ENCODE results near the gene LASP1.

Gene LASP1

GRCh38 chr17:38914741-38915638 is 45.1 kb downstream of the LASP1 start:
- DNase-seq (ENCODE audit: low read depth) = no peak
- Histone ChIP-seq H3K9ac (ENCODE audit: low read length) (peak overlapping the region; percentile 0), H3K9me3 (ENCODE audit: control insufficient read depth, low read length) (no peaks in the 10 kb centered on the region), H3K36me3 (ENCODE audit: control insufficient read depth, insufficient read depth, low read length, severe bottlenecking) (peaks cover 83% of the 10 kb centered on the region), H3K4me3 (ENCODE audit: low read length) (no peak overlapping the region), H3K4me1 (ENCODE audit: control insufficient read depth, insufficient read depth, low read length) (peaks cover 25% of the 10 kb centered on the region), H3K27me3 (replicated peaks; ENCODE audit: control insufficient read depth, insufficient read depth, low read length) (no peaks in the 10 kb centered on the region)

DNA sequence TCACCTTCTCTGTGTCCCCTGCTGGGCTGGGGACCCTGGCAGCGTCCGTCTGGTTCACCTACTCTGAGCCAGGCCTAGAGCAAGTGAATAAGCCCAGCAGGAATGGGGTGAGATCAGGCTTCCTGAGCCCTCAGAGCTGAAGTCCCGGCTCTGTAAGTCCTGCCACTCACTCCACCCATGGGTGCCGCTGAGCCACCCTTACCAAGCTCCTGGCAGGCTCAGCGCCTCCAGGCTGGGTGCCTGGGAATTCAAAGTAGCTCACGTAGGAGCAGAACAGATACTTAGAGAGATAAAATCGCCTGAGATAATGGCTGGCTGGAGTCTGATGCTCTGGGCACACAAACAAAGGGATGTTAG is 45.8 kb downstream of the LASP1 start:
- H3K9me3 ChIP-seq (ENCODE audit: control insufficient read depth, low read length) = no peaks in the 10 kb centered on the region
- DNase-seq (ENCODE audit: low read depth) = no peak
- no peak overlapping the region for H3K4me3 ChIP-seq (ENCODE audit: low read length)
- H3K4me1 ChIP-seq (ENCODE audit: control insufficient read depth, insufficient read depth, low read length) = peaks cover 31% of the 10 kb centered on the region
- H3K27me3 ChIP-seq (replicated peaks; ENCODE audit: control insufficient read depth, insufficient read depth, low read length) = no peaks in the 10 kb centered on the region
- peaks cover 83% of the 10 kb centered on the region for H3K36me3 ChIP-seq (ENCODE audit: control insufficient read depth, insufficient read depth, low read length, severe bottlenecking)
- no peak overlapping the region for H3K9ac ChIP-seq (ENCODE audit: low read length)

GRCh38 chr17:38916771-38917170 is 46.9 kb downstream of the LASP1 start:
- H3K4me3 ChIP-seq (ENCODE audit: low read length) = no peak overlapping the region
- H3K36me3 ChIP-seq (ENCODE audit: control insufficient read depth, insufficient read depth, low read length, severe bottlenecking) = peaks cover 75% of the 10 kb centered on the region

DNA sequence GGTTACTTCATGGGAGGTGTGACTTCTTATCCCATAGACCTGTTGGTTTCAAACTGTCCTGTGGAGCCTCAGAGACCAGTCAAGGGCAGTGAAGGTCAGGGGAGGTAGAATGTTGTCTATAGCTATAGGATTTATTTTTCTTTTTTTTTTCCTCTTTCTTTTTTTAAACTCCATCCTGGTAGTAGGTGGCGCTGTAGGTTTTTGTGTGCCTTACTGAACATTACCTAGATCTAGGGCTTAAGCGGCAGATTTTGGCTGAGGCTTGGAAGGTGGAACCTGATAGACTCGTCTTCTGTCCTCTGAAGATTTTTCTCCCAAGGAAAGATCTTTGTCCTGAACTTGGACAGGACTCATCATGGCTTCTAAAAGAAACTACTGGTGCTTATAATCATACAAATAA is 47.4 kb downstream of the LASP1 start:
- H3K4me1 ChIP-seq (ENCODE audit: control insufficient read depth, insufficient read depth, low read length) = peaks cover 43% of the 10 kb centered on the region
- no peak overlapping the region for H3K4me3 ChIP-seq (ENCODE audit: low read length)
- no peaks in the 10 kb centered on the region for H3K27me3 ChIP-seq (replicated peaks; ENCODE audit: control insufficient read depth, insufficient read depth, low read length)
- DNase-seq (ENCODE audit: low read depth) = no peak
- H3K9me3 ChIP-seq (ENCODE audit: control insufficient read depth, low read length) = no peaks in the 10 kb centered on the region
- H3K9ac ChIP-seq (ENCODE audit: low read length) = no peak overlapping the region
- H3K36me3 ChIP-seq (ENCODE audit: control insufficient read depth, insufficient read depth, low read length, severe bottlenecking) = peaks cover 75% of the 10 kb centered on the region

More at GRCh38 chr17:38916771-38917170, 46.9 kb downstream of the LASP1 start:
- Histone ChIP-seq H3K9me3 (ENCODE audit: control insufficient read depth, low read length) (no peaks in the 10 kb centered on the region), H3K4me1 (ENCODE audit: control insufficient read depth, insufficient read depth, low read length) (peaks cover 42% of the 10 kb centered on the region), H3K9ac (ENCODE audit: low read length) (no peak overlapping the region), H3K27me3 (replicated peaks; ENCODE audit: control insufficient read depth, insufficient read depth, low read length) (no peaks in the 10 kb centered on the region)
- no peak for DNase-seq (ENCODE audit: low read depth)

DNA sequence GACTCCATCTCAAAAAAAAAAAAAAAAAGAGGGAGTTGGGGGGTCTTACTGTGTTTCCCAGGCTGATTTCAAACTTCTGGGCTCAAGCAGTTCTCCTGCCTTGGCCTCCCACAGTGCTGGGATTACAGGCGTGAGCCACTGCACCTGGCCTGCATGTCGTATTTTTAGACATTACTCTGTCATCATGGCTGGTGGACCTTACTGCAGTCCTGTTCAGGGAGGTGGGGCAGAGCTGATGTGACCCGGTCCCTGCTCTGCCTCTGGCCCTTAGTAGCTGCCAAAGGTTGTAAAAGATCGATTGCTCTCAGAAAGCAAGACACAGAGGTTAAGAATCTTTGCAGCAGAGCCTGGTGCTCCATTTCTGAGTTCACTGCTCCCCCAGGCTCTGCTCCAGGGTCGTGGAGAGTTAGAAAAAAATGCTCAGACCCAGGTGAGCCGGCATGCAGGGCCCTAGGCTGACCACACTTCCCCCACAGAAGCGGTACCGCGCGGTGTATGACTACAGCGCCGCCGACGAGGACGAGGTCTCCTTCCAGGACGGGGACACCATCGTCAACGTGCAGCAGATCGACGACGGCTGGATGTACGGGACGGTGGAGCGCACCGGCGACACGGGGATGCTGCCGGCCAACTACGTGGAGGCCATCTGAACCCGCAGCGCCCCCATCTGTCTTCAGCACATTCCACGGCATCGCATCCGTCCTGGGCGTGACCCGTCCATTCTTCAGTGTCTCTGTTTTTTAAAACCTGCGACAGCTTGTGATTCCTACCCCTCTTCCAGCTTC is 48.5 kb downstream of the LASP1 start:
- Histone ChIP-seq H3K9ac (ENCODE audit: low read length) (no peak overlapping the region), H3K4me3 (ENCODE audit: low read length) (no peak overlapping the region), H3K36me3 (ENCODE audit: control insufficient read depth, insufficient read depth, low read length, severe bottlenecking) (peaks cover 72% of the 10 kb centered on the region), H3K9me3 (ENCODE audit: control insufficient read depth, low read length) (no peaks in the 10 kb centered on the region), H3K27me3 (replicated peaks; ENCODE audit: control insufficient read depth, insufficient read depth, low read length) (no peaks in the 10 kb centered on the region), H3K4me1 (ENCODE audit: control insufficient read depth, insufficient read depth, low read length) (peaks cover 43% of the 10 kb centered on the region)
- DNase-seq (ENCODE audit: low read depth) = no peak

DNA sequence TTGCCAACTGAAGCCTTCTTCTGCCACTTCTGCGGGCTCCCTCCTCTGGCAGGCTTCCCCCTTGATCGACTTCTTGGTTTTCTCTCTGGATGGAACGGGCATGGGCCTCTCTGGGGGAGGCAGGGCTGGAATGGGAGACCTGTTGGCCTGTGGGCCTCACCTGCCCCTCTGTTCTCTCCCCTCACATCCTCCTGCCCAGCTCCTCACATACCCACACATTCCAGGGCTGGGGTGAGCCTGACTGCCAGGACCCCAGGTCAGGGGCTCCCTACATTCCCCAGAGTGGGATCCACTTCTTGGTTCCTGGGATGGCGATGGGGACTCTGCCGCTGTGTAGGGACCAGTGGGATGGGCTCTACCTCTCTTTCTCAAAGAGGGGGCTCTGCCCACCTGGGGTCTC is 49.1 kb downstream of the LASP1 start:
- H3K4me3 ChIP-seq (ENCODE audit: low read length) = no peak overlapping the region
- H3K9me3 ChIP-seq (ENCODE audit: control insufficient read depth, low read length) = no peaks in the 10 kb centered on the region
- peaks cover 69% of the 10 kb centered on the region for H3K36me3 ChIP-seq (ENCODE audit: control insufficient read depth, insufficient read depth, low read length, severe bottlenecking)
- peaks cover 43% of the 10 kb centered on the region for H3K4me1 ChIP-seq (ENCODE audit: control insufficient read depth, insufficient read depth, low read length)
- H3K27me3 ChIP-seq (replicated peaks; ENCODE audit: control insufficient read depth, insufficient read depth, low read length) = no peaks in the 10 kb centered on the region
- no peak overlapping the region for H3K9ac ChIP-seq (ENCODE audit: low read length)
- DNase-seq (ENCODE audit: low read depth) = no peak

GRCh38 chr17:38919316-38920078 is 49.6 kb downstream of the LASP1 start:
- Histone ChIP-seq H3K4me1 (ENCODE audit: control insufficient read depth, insufficient read depth, low read length) (peaks cover 41% of the 10 kb centered on the region), H3K9me3 (ENCODE audit: control insufficient read depth, low read length) (no peaks in the 10 kb centered on the region), H3K36me3 (ENCODE audit: control insufficient read depth, insufficient read depth, low read length, severe bottlenecking) (peaks cover 63% of the 10 kb centered on the region), H3K4me3 (ENCODE audit: low read length) (no peak overlapping the region), H3K9ac (ENCODE audit: low read length) (peak overlapping the region; percentile 37), H3K27me3 (replicated peaks; ENCODE audit: control insufficient read depth, insufficient read depth, low read length) (no peaks in the 10 kb centered on the region)
- no peak for DNase-seq (ENCODE audit: low read depth)

DNA sequence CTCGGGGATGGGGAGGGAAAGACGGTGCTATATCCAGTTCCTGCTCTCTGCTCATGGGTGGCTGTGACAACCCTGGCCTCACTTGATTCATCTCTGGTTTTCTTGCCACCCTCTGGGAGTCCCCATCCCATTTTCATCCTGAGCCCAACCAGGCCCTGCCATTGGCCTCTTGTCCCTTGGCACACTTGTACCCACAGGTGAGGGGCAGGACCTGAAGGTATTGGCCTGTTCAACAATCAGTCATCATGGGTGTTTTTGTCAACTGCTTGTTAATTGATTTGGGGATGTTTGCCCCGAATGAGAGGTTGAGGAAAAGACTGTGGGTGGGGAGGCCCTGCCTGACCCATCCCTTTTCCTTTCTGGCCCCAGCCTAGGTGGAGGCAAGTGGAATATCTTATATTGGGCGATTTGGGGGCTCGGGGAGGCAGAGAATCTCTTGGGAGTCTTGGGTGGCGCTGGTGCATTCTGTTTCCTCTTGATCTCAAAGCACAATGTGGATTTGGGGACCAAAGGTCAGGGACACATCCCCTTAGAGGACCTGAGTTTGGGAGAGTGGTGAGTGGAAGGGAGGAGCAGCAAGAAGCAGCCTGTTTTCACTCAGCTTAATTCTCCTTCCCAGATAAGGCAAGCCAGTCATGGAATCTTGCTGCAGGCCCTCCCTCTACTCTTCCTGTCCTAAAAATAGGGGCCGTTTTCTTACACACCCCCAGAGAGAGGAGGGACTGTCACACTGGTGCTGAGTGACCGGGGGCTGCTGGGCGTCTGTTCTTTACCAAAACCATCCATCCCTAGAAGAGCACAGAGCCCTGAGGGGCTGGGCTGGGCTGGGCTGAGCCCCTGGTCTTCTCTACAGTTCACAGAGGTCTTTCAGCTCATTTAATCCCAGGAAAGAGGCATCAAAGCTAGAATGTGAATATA is 50.8 kb downstream of the LASP1 start:
- Histone ChIP-seq H3K9ac (ENCODE audit: low read length) (peak overlapping the region; percentile 37), H3K9me3 (ENCODE audit: control insufficient read depth, low read length) (no peaks in the 10 kb centered on the region), H3K4me3 (ENCODE audit: low read length) (no peak overlapping the region), H3K27me3 (replicated peaks; ENCODE audit: control insufficient read depth, insufficient read depth, low read length) (no peaks in the 10 kb centered on the region), H3K4me1 (ENCODE audit: control insufficient read depth, insufficient read depth, low read length) (peaks cover 39% of the 10 kb centered on the region), H3K36me3 (ENCODE audit: control insufficient read depth, insufficient read depth, low read length, severe bottlenecking) (peaks cover 51% of the 10 kb centered on the region)
- DNase-seq (ENCODE audit: low read depth) = no peak

- H3K4me1 ChIP-seq (ENCODE audit: control insufficient read depth, insufficient read depth, low read length) = peaks cover 48% of the 10 kb centered on the region
- H3K27me3 ChIP-seq (replicated peaks; ENCODE audit: control insufficient read depth, insufficient read depth, low read length) = no peaks in the 10 kb centered on the region
- DNase-seq (ENCODE audit: low read depth) = no peak
Observed at GRCh38 chr17:38921756-38922411, 52.0 kb downstream of the LASP1 start.

More at GRCh38 chr17:38921756-38922411, 52.0 kb downstream of the LASP1 start:
- no peak overlapping the region for H3K4me3 ChIP-seq (ENCODE audit: low read length)
- H3K9me3 ChIP-seq (ENCODE audit: control insufficient read depth, low read length) = no peaks in the 10 kb centered on the region
- H3K9ac ChIP-seq (ENCODE audit: low read length) = peak overlapping the region; percentile 32
- H3K36me3 ChIP-seq (ENCODE audit: control insufficient read depth, insufficient read depth, low read length, severe bottlenecking) = peaks cover 39% of the 10 kb centered on the region
